Measurements from ENCODE around the gene C10orf120.

The C10orf120 gene

DNA sequence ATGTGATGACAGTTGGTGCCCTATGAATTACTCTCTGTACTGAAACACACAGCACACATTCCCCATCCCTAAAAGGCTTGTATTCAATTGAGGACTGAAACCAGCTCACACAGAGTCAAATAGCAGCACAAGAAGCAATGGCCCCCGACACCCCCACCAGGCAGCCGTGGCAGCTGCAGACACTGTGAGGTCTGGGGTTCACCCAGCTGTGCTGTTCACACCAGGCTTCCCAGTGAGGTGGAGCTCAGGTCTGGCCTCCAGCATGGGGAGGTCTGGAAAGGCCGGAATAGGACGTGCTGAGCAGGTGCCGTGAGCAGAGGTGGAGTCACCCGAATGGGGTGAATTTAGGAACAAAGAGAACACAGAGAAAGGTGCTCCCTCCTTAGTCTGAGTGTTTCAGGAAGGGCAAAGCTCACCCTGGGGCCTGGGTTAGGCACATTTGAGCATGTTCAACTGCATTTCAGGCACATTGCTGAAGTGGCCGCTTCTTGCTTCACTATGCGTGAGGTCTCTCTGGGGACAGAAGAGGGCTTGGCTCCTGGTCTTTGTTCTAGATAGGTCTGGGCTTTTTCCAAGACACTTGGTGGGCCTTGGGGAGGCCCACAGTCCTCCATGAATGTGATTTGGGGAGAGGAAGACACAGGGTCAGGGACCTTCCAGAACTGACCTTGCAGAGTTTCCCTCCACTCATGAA, 41.1 kb downstream of the C10orf120 start:
- DNase-seq, result no peak

DNA sequence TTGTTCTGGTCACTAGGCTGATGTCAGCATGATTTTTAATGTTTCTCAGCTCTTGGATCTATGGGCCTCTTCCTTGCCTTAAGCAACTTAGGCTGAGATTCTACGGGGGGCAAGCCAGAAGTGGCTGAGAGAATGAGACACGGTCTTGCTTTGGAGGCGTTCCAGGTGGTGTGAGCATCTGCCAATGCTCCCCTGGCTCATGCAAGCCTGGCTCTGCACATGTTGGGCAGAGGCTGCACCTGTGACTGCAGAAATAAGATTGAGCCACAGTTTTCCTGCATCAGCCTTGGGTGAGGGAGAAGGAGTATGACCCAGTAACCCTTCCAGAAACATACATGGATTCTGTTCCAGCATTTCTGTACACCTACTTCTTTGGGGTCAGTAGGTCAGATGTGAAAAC, 41.9 kb downstream of the C10orf120 start:
- no peak for DNase-seq

DNA sequence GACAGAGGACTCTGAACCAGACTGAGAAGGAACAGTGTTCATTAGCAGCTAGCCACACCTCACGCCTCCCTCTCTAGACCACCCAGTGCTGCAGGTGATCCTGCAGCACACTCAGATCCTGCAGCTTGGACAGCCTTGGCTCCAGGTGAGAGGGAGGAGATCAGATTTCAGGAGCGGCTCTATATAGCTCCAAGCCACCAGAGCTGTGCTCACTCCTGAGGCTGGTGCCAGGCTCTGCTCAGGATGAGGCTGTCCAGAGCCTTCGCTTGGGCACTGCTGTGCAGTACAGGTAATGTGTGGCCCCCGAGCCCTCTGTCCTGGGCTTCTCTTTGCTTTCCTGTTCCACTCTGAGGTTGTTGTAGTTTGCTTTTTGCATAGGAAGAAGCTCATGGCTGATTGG, 42.4 kb downstream of the C10orf120 start:
- DNase-seq, result no peak

DNA sequence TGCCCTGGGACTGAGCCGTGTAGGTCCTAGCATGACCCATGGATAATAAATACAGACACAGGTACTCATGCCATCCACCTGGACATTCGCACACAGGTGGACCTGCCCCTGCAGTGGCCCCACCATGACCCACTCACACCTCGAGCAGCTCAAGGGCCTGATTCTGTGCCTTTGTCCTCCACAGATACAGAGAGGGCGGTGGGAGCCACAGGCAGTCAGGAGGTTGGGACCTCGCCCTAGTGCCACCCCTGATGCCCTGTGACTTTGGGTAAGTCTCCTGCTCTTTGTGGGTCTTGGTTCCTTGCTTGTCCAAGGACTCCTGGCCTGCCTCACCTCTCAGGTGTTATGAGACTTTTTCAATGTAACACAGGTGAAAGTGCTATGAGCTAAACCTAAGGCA, 42.9 kb downstream of the C10orf120 start:
- DNase-seq, result no peak

DNA sequence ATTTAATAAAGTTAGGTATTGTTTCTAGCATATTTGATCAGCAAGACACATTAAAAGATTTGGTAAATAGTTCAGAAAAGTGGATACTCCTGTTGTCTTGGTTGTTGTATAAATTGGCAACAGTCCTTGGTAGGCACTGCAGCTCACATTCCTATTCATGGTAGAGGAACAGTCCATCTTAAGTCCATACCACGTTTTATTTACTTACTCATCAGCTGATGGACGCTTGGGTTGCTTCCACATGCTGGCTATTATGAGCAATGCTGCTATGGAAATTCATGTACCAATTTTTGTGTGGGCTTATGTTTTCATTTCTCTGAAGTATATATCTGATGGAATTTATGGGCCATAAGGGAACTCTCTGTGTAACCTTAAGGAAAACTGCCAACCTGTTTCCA, 43.3 kb downstream of the C10orf120 start:
- DNase-seq, result no peak

DNA sequence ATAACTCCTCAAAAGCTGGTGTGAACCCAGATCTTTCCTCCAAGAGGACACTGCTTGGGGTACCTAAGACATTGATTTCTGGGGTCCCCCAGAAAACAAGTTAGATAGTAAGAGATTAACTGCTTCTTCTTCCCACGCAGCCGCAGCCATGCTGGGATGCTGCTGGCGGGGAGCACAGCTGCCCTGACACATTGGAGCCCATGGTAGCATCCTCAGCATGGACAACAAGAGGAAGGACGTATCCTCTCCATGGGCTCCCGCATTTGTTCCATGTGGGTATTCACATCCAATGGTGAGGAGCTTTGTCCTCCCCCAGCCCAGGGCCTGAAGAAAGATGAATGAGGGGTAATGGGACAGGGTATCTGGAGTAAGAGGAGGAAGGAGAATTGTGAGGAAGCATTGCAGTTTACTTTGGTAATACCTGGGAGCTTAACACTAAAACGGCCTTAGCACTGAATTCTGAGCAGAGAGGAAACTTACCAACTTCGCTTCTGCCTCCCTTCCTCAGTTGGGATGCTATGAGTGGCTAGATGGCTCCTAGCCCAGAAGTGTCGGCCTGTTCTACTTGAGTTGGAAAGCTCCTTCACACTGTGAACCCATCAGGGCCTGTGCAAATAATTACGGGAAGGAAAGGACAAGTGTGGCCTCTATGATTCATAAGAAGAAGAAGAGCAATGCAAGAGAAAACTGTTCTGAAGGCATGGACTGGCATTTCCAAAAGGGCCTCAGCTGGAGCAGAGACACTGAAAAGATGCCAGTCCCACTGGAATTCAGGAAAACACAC, 43.9 kb downstream of the C10orf120 start:
- DNase-seq, result no peak

DNA sequence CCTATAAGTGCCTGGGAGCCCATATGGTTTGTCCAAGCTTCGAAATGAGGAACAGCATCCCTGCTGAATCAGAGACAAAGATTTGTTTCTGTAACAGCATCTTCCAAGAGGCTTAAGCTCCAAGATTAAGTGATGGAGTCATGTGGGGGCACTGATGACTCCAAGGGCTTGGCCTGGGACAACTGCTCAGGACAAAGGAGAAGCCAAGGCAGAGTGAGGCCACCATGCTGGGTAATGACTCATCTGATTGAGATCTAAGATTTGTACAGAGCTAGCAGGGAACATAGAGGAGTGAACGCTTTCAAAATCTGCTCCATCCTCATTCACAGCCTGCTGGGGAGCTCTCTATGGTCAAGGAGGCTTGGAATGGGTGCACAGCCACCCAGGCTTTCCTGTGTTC, 49.3 kb downstream of the C10orf120 start:
- no peak for DNase-seq

DNA sequence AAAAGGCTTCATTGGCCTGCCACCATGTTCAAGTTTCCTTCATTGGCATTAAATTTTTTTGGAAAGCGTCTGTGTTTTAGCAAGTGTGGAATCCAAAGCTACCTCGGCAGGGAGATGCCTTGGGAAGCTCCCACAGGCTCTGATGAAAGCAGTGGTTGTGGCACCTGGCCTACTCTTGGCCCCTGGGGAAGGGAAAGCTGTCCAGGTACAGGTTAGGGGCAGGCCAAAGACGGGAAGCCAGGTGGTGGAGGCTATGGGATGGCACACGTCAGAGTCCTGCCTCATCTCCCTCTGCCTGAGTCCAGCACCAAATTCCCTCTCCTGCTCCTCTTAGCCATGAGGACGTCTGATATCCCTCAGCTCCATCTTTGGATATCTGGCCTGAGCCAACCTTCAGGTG, 49.7 kb downstream of the C10orf120 start:
- DNase-seq, result no peak

DNA sequence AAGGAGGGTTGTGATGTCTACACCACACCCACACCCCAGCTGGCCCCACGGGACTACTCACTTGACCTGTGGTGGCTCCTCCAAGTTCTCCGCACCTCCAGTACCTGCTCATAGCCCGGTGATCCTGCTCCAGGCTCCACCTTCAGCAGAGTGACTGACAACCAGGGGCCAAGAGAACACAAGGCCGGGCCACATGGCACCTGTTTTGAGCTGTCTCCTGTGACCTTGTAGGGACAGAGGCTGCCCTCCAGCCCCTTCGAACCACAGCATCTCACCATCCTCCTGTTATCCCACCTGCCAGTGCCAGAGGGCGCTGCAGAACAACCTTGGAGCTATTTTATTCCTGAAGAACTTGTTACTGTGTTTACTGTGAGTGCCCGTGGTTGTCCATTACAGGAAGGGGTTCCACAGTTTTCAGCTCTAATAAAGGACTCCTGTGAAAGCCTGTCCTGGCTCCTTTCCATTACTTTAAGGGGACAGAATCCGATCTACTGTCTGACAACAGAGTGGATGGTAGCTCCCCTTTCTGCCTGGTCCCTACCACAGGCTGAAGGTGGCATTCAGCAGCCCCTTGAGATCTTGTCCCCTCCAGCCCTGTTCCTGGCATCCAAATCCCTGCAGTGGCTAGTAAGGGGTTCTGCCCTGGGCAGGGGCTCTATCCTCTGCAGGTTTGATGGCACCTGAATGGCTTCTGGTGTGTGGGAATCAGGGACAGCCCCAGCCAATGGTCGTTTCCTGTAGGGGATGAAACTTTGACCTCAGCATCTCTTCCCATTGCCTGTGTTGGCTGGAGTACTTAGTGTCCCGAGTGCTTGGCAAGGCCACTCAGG, 50.8 kb downstream of the C10orf120 start:
- DNase-seq, result peak; percentile 20

Measured in CD4-positive, alpha-beta T cell treated with Interleukin-4 for 4 hours (primary cell).